Suprapubic skin (tissue), 4 donors: ENCODE results near the gene GNAI1.

ENCODE experiments used
- CTCF ChIP-seq, 2 donors: fragments of 200-600 bp in 1 of 2; fragments of 450-650 bp in 1 of 2; sonication (generic) in 1 of 2; IDR thresholded peaks; one replicate each; pipeline ENCODE4 v1.5.1; 2016 to 2019; ENCODE audit warnings: antibody characterized with exemption in 2 of 2, mild to moderate bottlenecking in 1 of 2, moderate library complexity in 1 of 2
- POLR2A ChIP-seq, 2 donors: fragments of 450-650 bp; IDR thresholded peaks; one replicate each; pipeline ENCODE4 v1.6.1; 2017; ENCODE audit warnings: antibody characterized with exemption in 2 of 2, mild to moderate bottlenecking in 2 of 2, moderate library complexity in 2 of 2
- POLR2AphosphoS5 ChIP-seq, 3 donors: sonication (generic); formaldehyde crosslinking; IDR thresholded peaks; one replicate each; pipeline ENCODE4 v1.6.1; 2017; ENCODE audit warnings: antibody characterized with exemption in 3 of 3

- no peak for TF ChIP-seq POLR2A (IDR thresholded peaks at IDR 0.05)
- TF ChIP-seq CTCF (IDR thresholded peaks at IDR 0.05) = no peak
- TF ChIP-seq POLR2AphosphoS5 (IDR thresholded peaks at IDR 0.05) = no peak
Measured at GRCh38 chr7:80133361-80134114, 1.1 kb upstream of the GNAI1 start.
